Ovary (tissue), 9 donors: ENCODE results near the gene GPC4. TPM values are rescaled to one million over a fixed set of nuclear protein-coding genes. Genes with fewer than 3 reads are reported as not detected.

ENCODE experiments used
- DNase-seq, 5 donors: peaks; one replicate each; pipeline ENCODE4 v3.0.0-alpha.2; 2019 to 2020
- H3K27ac ChIP-seq, 2 donors: fragments of 200-600 bp; one replicate each; pipeline versions ENCODE4 v1.5.1 to v1.8.0; 2019 to 2022
- H3K27me3 ChIP-seq: fragments of 200-600 bp; one replicate; pipeline ENCODE4 v1.8.0; 2022
- H3K36me3 ChIP-seq: fragments of 200-600 bp; sonication (generic); one replicate; pipeline ENCODE4 v1.5.1; 2019
- H3K4me1 ChIP-seq: one replicate; pipeline ENCODE4 v1.8.1; 2013; ENCODE audit warnings: mild to moderate bottlenecking, moderate library complexity; ENCODE audit not compliant: insufficient read depth
- H3K4me3 ChIP-seq: fragments of 200-600 bp; sonication (generic); one replicate; pipeline ENCODE4 v1.5.1; 2017
- H3K9me3 ChIP-seq, 2 donors: fragments of 200-600 bp in 1 of 2; sonication (generic) in 1 of 2; one replicate each; pipeline versions ENCODE4 v1.5.1 to v1.8.1; 2013 to 2019; ENCODE audit warnings: mild to moderate bottlenecking in 1 of 2, moderate library complexity in 1 of 2
- EP300 ChIP-seq: sonication (generic); formaldehyde crosslinking; IDR thresholded peaks from one replicate; pipeline ENCODE4 v1.6.1; 2017; ENCODE audit warnings: antibody characterized with exemption
- POLR2A ChIP-seq: fragments of 450-650 bp; IDR thresholded peaks from one replicate; pipeline ENCODE4 v1.6.1; 2017; ENCODE audit warnings: antibody characterized with exemption, mild to moderate bottlenecking, moderate library complexity
- WGBS, 3 donors: extraction: QIAGEN DNeasy Blood & Tissue Kit in 1 of 3; methylation state at CpG; one replicate each; pipeline versions ENCODE4 v1.1.5 to v1.1.7; 2013 to 2017; 5-methylcytosine and 5-hydroxymethylcytosine counted together
- intact Hi-C, 4 donors: fragments of 100-400 bp; cut with DNase I; formaldehyde crosslinking; loops; one replicate each; pipeline versions ENCODE4 v1.11.0 to v1.15.1; 2022 to 2023
- polyA plus RNA-seq, 2 donors: library from polyadenylated mRNA; stranded (reverse); fragments of 200-250 nt in 1 of 2; fragments of 350-450 nt in 1 of 2; fragmentation: Illumina TruSeq in 1 of 2; extraction: RNeasy Lipid Tissue Mini Kit (QIAGEN cat#74804) in 1 of 2; gene quantifications; one replicate each; pipeline ENCODE4 v1.2.3, GENCODE V29; 2013 to 2014
- total RNA-seq, 7 donors: library from RNA; depleted of rRNA in 2 of 7; stranded (reverse); fragments of >200 nt in 2 of 7; fragmentation: NEBNext Ultra II Directional in 3 of 7; extraction: Animal tissue kit (Norgen Biotek cat#: 25700) in 3 of 7; gene quantifications; one replicate each; pipeline versions ENCODE4 v1.1.0 to v1.2.4, GENCODE V29; 2016 to 2023
- TF ChIP-seq, protein P1 (sequence below), 3 donors: fragments of 450-650 bp in 2 of 3; fragments of 200-600 bp in 1 of 3; IDR thresholded peaks; one replicate each; pipeline versions ENCODE4 v1.5.1 to v1.8.0; 2016 to 2022; ENCODE audit warnings: antibody characterized with exemption in 3 of 3, mild to moderate bottlenecking in 1 of 3
- donor health status: DM: no; HTN: no; CAD: no; lungs with moderate emphysema.
- donor health status: DM: no; HTN: no; CAD: no.
- donor health status: Bipolar disorder and iron deficiency.
- donor health status: DM: yes; HTN: yes; CAD: no.
- donor health status: DM: no; HTN: no; CAD: no.
- donor health status: DM: yes; HTN: yes; CAD: no.

The GPC4 gene
- total and polyA plus RNA-seq, 9 donors: 9.0 to 21.7 (median 12.3) TPM

DNA sequence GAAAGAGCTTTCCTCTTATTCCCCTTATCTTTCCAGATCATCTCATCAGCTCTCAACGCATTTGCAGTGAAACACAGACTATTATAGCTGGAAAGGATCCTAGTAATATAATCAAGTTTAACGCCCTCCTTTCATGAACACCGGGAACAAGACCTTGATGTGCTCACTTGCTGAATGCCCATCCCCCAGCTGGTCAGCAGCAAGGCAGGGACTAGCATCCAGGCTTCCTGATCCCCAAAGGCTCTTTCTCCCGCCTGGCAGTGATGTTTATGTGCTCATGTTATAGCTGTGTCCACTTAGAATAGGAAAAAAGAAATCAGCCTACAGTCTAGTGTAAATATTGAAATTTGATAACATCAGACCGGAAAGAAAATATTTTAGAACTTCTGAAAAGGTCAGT is 24.6 kb downstream of the GPC4 start:
- H3K4me1 ChIP-seq: peaks cover 2% of the 10 kb centered on the region
- no peaks in the 10 kb centered on the region for H3K36me3 ChIP-seq
- no peak overlapping the region for H3K27ac ChIP-seq
- WGBS, 3 donors: 41 to 58% (median 55%) methylated on average over 5 of the region's 5 CpGs
- no peak overlapping the region for H3K4me3 ChIP-seq
- intact Hi-C loops: no loop called here
- TF ChIP-seq POLR2A: no peak
- TF ChIP-seq, protein P1, sequence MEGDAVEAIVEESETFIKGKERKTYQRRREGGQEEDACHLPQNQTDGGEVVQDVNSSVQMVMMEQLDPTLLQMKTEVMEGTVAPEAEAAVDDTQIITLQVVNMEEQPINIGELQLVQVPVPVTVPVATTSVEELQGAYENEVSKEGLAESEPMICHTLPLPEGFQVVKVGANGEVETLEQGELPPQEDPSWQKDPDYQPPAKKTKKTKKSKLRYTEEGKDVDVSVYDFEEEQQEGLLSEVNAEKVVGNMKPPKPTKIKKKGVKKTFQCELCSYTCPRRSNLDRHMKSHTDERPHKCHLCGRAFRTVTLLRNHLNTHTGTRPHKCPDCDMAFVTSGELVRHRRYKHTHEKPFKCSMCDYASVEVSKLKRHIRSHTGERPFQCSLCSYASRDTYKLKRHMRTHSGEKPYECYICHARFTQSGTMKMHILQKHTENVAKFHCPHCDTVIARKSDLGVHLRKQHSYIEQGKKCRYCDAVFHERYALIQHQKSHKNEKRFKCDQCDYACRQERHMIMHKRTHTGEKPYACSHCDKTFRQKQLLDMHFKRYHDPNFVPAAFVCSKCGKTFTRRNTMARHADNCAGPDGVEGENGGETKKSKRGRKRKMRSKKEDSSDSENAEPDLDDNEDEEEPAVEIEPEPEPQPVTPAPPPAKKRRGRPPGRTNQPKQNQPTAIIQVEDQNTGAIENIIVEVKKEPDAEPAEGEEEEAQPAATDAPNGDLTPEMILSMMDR (IDR thresholded peaks at IDR 0.05): no peak
- no peak for TF ChIP-seq EP300
- DNase-seq: no peak
- H3K9me3 ChIP-seq: no peaks in the 10 kb centered on the region
- no peaks in the 10 kb centered on the region for H3K27me3 ChIP-seq

DNA sequence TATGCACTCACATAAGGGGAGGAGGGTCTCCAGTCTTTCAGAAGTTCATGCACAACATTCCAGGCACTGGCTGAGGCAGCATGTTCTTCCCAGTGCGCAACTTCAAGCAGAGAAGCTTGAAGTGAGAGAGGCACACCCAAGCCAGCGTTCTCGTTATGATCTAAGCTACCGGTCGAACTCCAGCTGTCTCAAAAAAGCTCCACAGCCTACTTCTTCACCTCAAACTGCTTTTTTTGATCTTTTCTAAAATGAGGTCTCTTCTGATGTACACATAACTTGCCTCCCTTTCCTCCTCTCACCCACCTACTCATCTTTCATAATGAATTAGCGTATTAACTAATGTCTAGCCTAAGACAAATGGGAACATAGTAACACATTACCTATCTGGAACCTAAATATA is 25.3 kb downstream of the GPC4 start:
- no peaks in the 10 kb centered on the region for H3K27me3 ChIP-seq
- H3K9me3 ChIP-seq: no peaks in the 10 kb centered on the region
- H3K4me3 ChIP-seq: no peak overlapping the region
- H3K36me3 ChIP-seq: no peaks in the 10 kb centered on the region
- intact Hi-C loops: no loop called here
- H3K4me1 ChIP-seq: peaks cover 2% of the 10 kb centered on the region
- H3K27ac ChIP-seq: no peak overlapping the region
- WGBS, 3 donors: 87 to 96% (median 95%) methylated on average over 6 of the region's 6 CpGs
- TF ChIP-seq, protein P1 (IDR thresholded peaks at IDR 0.05): no peak
- TF ChIP-seq EP300 (no peak), POLR2A (no peak)
- DNase-seq: no peak

DNA sequence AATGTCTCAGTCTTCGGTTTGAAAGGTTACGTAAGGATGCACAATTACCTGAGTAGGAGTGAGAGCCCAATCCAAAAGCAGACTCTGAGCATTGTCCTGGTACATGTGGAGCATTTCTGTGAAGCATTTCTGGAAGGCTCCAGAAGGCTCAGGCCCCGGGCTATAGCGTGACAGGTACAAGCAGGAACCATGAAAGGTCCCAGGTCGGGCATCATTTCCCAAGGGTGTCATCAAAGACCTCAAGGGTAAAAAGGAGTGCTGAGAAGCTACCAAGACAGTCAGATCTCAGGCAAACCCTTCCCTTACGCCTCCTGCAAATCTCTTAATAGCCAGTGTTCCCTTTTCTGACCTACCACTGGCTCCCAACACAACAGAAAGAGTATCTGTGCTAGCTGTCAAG is 30.8 kb downstream of the GPC4 start:
- Histone ChIP-seq H3K27ac (no peak overlapping the region), H3K4me3 (no peak overlapping the region), H3K36me3 (no peaks in the 10 kb centered on the region), H3K4me1 (no peaks in the 10 kb centered on the region), H3K27me3 (no peaks in the 10 kb centered on the region), H3K9me3 (no peaks in the 10 kb centered on the region)
- 73 to 80% (median 79%) methylated on average over 6 of the region's 6 CpGs for WGBS, 3 donors
- TF ChIP-seq, protein P1 (IDR thresholded peaks at IDR 0.05): no peak
- TF ChIP-seq EP300 (no peak), POLR2A (no peak)
- no peak for DNase-seq
- intact Hi-C loops: no loop called here

DNA sequence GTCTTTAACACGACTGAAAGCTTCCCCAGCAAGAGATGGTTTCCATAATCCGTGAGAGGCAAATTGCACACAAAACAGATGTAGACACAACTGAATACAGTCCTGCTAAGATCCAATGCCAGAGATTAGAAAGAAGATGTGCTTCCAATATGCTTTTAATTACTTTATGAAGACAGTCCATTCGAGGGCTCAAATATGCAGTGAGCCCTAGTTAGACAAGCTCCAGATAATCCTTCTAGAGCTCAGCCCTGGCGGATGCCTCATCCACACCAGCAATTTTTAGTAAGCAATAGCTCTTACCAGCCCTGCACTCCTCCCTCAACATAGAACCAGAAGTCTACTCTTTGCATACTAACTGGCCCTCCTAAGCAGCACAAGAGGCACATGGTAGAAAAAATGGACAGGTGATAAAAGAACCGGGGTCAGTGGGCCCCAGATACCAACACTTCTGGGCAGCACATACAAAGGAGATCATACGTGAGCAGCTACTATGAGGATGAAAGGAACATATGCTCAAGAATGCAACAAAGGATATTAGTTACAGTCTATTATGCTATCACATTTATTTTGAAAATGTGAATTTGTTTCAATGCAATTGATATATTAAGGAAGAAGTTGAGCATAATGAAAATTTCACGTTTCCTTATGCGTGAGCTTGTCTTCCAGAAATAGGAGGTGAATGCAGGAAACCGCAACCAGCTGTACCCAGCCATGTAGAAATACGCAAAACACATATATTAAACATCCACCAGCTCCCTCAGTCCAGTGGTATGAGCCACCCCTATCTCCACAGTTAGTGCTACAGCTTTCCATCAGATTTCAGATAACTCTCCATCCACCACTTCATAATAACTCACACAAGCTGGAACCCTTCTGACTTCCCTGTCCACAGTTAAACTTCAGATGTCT is 34.3 kb downstream of the GPC4 start:
- Histone ChIP-seq H3K27me3 (no peaks in the 10 kb centered on the region), H3K9me3 (no peaks in the 10 kb centered on the region), H3K4me1 (no peaks in the 10 kb centered on the region), H3K27ac (no peak overlapping the region), H3K4me3 (no peak overlapping the region), H3K36me3 (no peaks in the 10 kb centered on the region)
- intact Hi-C loops: no loop called here
- WGBS, 3 donors: 72 to 79% (median 73%) methylated on average over 10 of the region's 10 CpGs
- TF ChIP-seq EP300 (no peak), POLR2A (no peak)
- TF ChIP-seq, protein P1 (IDR thresholded peaks at IDR 0.05): no peak
- DNase-seq: no peak
